Activated naive CD4-positive, alpha-beta T cell treated with anti-CD3 and anti-CD28 coated beads, Interleukin-2, amount 50 U/mL, for 72 hours (primary cell): ENCODE data around the gene CROCC2. TPM values are rescaled to one million over a fixed set of nuclear protein-coding genes. Genes with fewer than 3 reads are reported as not detected.

Source experiments
- ATAC-seq, 2 donors: fragments of 150-1000 bp; cut with Tn5 transposase; 2 replicates each; pipeline ENCODE4 v1.10.0; 2021; ENCODE audit warnings: mild to moderate bottlenecking in 2 of 2, moderate library complexity in 2 of 2
- DNase-seq, 2 donors: peaks; one replicate each; pipeline ENCODE4 v3.0.0; 2021 to 2022; ENCODE audit warnings: low spot score in 2 of 2
- H3K27ac Mint-ChIP-seq, 2 donors: one replicate each; pipeline ENCODE4 v1.8.0; 2022; ENCODE audit warnings: mild to moderate bottlenecking in 2 of 2, mixed read lengths in 2 of 2
- H3K36me3 Mint-ChIP-seq, 2 donors: one replicate each; pipeline ENCODE4 v1.8.0; 2022; ENCODE audit warnings: mixed read lengths in 2 of 2
- H3K9me3 Mint-ChIP-seq, 2 donors: one replicate each; pipeline ENCODE4 v1.8.0; 2022; ENCODE audit warnings: mixed read lengths in 2 of 2
- total RNA-seq, 2 donors: library from RNA; stranded (reverse); gene quantifications; one replicate each; pipeline ENCODE4 v1.2.3, GENCODE V29; 2022

CROCC2 gene
- total RNA-seq, 2 donors from 2014 or later: not detected

- DNase-seq (no peak), ATAC-seq (no peak)
- Mint-ChIP-seq H3K27ac (no peak overlapping the region), H3K9me3 (peaks cover 10% of the 10 kb centered on the region in 2 donors), H3K36me3 (peaks cover 9 to 12% of the 10 kb centered on the region in 2 donors)
Measured at GRCh38 chr2:240999873-241000541, 93.9 kb downstream of the CROCC2 start.

GRCh38 chr2:241000831-241001321 is 94.7 kb downstream of the CROCC2 start:
- H3K36me3 Mint-ChIP-seq: peaks cover 15 to 19% of the 10 kb centered on the region in 2 donors
- no peak for DNase-seq
- ATAC-seq: no peak
- H3K9me3 Mint-ChIP-seq: peaks cover 13 to 17% of the 10 kb centered on the region in 2 donors
- no peak overlapping the region for H3K27ac Mint-ChIP-seq

GRCh38 chr2:241001413-241002274 is 95.5 kb downstream of the CROCC2 start:
- H3K27ac Mint-ChIP-seq: no peak overlapping the region
- H3K36me3 Mint-ChIP-seq: peaks cover 17 to 25% of the 10 kb centered on the region in 2 donors
- ATAC-seq: no peak
- DNase-seq: peak in 1 of 2 donors; percentile 46
- peaks cover 17 to 21% of the 10 kb centered on the region in 2 donors for H3K9me3 Mint-ChIP-seq

DNA sequence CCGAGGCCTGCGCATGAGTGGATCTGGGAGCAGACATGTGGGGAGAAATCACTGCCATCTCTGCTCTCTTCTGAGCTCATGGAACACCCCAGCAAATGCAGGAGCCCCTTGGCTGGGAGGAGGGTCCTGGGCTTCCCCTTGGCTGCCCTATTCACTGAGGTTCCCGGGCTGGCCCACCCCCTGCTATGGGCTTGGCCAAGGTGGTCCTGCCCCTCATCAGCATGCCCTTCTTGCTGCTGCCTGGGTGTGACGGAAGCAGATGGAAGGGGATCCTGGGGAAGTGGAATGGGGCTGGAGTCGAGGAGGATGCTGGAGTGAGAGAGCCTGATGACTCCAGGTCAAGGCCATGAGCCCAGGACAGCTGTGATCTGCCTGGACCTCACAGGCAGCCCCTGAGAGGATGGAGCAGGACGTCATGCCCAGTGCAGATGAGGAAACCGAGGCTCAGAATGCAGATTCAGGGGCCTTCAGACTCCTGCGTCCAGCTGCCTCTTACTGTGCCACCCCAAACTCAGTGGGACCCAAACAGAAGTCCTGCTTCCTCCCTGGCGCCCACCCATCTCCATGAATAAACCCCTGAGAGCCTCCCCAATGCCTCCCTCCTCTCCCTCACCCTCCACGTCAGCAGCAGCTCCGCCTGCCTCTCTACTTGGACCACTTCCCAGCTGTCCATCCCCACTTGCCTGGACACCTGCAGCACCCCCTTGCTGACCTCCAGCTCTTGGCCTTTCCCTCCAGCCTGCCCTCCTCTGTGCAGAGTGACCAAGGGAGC is 96.3 kb downstream of the CROCC2 start:
- Mint-ChIP-seq H3K9me3 (peaks cover 17 to 21% of the 10 kb centered on the region in 2 donors), H3K27ac (no peak overlapping the region), H3K36me3 (peaks cover 17 to 25% of the 10 kb centered on the region in 2 donors)
- DNase-seq (peak in 1 of 2 donors; percentile 46), ATAC-seq (no peak)

DNA sequence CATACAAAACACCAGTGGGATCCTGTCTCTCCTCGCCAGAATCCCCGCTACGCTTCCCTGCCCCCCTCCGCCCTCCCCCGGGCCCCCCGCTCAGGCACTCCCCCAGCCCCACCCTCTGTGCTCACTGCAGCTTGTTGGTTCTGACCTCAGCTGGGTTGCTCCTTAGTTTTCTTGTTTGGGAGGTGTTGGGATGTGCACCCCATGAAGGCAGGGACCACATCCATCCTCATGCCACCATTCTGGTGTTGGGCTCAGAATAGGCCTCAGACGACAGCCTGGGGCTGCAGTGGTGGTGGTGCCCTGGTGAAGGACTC is 96.9 kb downstream of the CROCC2 start:
- no peak overlapping the region for H3K27ac Mint-ChIP-seq
- peaks cover 17 to 25% of the 10 kb centered on the region in 2 donors for H3K36me3 Mint-ChIP-seq
- DNase-seq (no peak), ATAC-seq (no peak)
- H3K9me3 Mint-ChIP-seq: peaks cover 17 to 21% of the 10 kb centered on the region in 2 donors

DNA sequence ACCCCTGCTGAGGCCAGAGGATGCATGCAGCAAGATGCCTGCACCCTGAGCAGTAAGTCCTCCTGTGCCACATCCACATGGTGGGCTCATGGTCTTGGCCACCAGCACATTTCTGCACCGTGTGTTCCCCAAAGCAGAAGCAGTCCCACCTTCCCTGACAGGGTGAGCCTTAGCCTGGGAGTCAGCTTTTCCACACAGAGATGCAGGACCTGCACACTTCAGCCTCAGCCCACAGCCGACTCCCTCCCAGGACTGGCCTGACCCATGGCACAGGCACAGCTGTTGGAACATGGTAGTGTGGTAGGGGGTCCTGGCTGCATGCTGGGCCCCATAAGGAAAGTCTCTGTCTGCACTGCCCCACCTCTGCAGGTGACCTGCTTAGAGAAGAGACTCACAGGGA is 97.2 kb downstream of the CROCC2 start:
- Mint-ChIP-seq H3K27ac (no peak overlapping the region), H3K36me3 (peaks cover 17 to 25% of the 10 kb centered on the region in 2 donors), H3K9me3 (peaks cover 17 to 21% of the 10 kb centered on the region in 2 donors)
- no peak for ATAC-seq
- peak in 1 of 2 donors; percentile 50 for DNase-seq

GRCh38 chr2:241003830-241004564 is 97.9 kb downstream of the CROCC2 start:
- DNase-seq (no peak), ATAC-seq (no peak)
- Mint-ChIP-seq H3K36me3 (peaks cover 17 to 25% of the 10 kb centered on the region in 2 donors), H3K9me3 (peaks cover 17 to 21% of the 10 kb centered on the region in 2 donors), H3K27ac (no peak overlapping the region)

- Mint-ChIP-seq H3K9me3 (peaks cover 17 to 21% of the 10 kb centered on the region in 2 donors), H3K36me3 (peaks cover 17 to 25% of the 10 kb centered on the region in 2 donors), H3K27ac (no peak overlapping the region)
- no peak for ATAC-seq
- DNase-seq: no peak
Measured at GRCh38 chr2:241005569-241005968, 99.4 kb downstream of the CROCC2 start.

DNA sequence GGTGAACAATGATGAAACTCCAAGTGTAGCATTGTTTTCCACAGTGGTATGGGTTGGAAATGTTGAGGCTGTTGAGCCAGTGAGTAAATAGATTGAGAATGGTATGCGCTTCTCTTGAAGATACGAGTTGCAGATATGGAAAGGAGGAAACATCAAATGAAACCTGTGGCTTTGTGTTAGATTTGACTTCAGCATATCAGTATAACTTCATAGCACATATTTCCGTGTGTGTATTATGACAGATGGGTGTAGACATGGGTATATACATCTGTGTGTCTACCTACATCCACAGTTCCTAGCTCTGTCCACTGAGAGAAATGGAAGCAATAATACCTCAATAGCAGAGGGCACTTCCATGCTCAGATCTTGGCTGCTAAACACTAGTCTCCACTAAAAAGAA is 100.3 kb downstream of the CROCC2 start:
- H3K27ac Mint-ChIP-seq: no peak overlapping the region
- DNase-seq (no peak), ATAC-seq (peak in 1 of 2 donors; percentile 54)
- H3K36me3 Mint-ChIP-seq: peaks cover 17 to 25% of the 10 kb centered on the region in 2 donors
- peaks cover 17 to 21% of the 10 kb centered on the region in 2 donors for H3K9me3 Mint-ChIP-seq

DNA sequence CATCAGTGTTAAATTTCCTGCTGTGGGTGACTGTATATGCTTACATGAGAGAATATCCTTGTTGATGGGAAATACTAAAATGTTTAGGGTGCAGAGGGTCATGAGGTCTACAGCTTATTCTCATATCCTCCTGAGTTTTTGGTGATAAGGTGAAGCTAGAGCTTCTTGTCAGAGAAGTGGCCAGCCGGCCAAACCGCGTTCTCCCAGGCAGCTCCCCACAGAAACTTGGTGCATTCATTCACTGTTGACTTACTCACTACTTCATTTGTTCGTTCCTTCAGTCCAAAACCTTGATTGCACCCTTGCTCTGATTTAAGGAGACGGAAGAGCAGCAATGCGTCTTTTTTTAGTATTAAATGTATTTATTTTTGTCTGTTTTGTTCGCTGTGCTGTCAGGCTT is 101.0 kb downstream of the CROCC2 start:
- Mint-ChIP-seq H3K27ac (no peak overlapping the region), H3K36me3 (peaks cover 17 to 25% of the 10 kb centered on the region in 2 donors), H3K9me3 (peaks cover 17 to 21% of the 10 kb centered on the region in 2 donors)
- DNase-seq: no peak
- no peak for ATAC-seq

- DNase-seq (peak in 1 of 2 donors; percentile 52), ATAC-seq (no peak)
- Mint-ChIP-seq H3K36me3 (peaks cover 16 to 23% of the 10 kb centered on the region in 2 donors), H3K9me3 (peaks cover 16 to 20% of the 10 kb centered on the region in 2 donors), H3K27ac (peak overlapping the region in 1 of 2 donors; percentile 67)
Measured at GRCh38 chr2:241007880-241008710, 102.0 kb downstream of the CROCC2 start.

GRCh38 chr2:241008711-241009121 is 102.6 kb downstream of the CROCC2 start:
- ATAC-seq (no peak), DNase-seq (peak in 1 of 2 donors; percentile 48)
- peaks cover 11 to 15% of the 10 kb centered on the region in 2 donors for H3K9me3 Mint-ChIP-seq
- H3K27ac Mint-ChIP-seq: peak overlapping the region; percentile 67 to 88
- H3K36me3 Mint-ChIP-seq: peaks cover 10 to 17% of the 10 kb centered on the region in 2 donors

GRCh38 chr2:241009191-241009590 is 103.1 kb downstream of the CROCC2 start:
- peak in 1 of 2 donors; percentile 50 for DNase-seq
- Mint-ChIP-seq H3K36me3 (peaks cover 8 to 12% of the 10 kb centered on the region in 2 donors), H3K27ac (peak overlapping the region; percentile 67 to 88), H3K9me3 (peaks cover 8 to 11% of the 10 kb centered on the region in 2 donors)
- no peak for ATAC-seq

DNA sequence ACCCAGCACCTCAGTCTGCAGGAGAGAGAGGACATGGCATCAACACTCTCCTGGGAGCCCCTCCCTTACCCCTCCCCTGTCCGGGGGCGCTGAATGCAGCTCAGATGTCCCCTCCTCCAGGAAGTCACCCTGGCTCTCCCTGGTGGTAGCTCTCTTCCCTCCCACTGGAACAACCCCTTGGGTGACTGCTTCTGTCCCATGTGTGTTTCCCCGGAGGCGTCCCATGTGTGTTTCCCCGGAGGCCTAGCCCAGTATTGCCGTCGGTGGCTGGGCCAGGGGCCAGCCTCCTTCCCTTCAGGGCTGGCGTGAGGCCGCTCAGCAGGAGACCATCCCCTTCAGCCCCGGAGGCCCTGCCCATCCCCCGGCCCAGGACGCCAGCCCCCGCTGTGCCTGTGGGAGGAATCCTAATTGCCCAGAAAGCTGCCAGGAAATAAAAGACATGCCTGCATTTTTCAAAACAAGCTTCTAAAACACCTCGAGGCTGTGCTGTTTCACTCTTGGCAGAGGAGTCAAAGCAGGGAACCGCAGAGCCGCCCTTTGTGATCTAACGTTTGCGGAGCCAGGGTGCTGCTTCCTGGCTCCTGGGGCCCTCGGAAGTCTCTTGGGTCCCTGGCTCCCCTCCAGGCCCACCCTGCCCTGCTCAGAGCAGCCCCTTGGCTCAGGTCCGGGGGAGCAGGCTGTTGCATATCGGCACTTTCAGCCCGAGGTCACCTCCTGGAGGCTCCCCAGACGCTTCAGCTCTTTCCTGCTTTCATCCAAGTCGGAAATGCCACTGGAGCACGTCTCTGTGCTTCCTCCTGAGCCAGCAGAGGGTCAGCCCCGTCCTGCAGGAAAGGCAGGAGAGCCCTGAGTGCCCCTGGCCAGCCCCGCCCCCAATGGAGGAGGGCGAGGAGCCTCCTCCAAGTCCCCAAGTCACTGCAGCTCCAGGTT is 103.7 kb downstream of the CROCC2 start:
- Mint-ChIP-seq H3K36me3 (peaks cover 8 to 12% of the 10 kb centered on the region in 2 donors), H3K9me3 (peaks cover 8 to 11% of the 10 kb centered on the region in 2 donors), H3K27ac (peak overlapping the region; percentile 67 to 88)
- DNase-seq: peak; percentile 55 to 59
- ATAC-seq: peak; percentile 80 to 82
